ENCODE data around the gene WDR31.
"Not testable (repeated sequence)": the region's sequence is repeated elsewhere in the genome, so short reads cannot be mapped to it uniquely, and the experiment has no call there.

The WDR31 gene

DNA sequence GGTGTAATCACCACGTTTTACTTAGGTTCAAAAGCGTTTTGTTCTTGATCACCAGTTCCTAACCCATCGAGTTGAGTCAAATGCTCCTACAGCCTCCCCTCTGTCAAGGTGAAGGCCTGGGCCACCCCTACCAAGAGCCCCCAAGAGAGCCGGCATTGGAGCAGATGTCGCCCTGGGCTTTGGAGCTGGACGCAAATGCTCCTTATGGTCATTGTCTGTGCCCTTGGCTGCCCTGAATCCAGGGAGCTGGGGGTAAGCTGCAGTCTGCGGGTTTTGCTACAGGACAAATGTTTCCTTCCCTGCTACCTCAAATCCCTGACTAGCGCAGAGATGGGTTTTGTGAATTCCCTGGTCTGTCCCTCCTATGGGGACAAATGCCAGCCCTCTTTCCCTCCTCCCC lies 41.8 kb downstream of the WDR31 start:
- DNase-seq (ENCODE audit: low read depth in 2 of 2), result no peak

DNA sequence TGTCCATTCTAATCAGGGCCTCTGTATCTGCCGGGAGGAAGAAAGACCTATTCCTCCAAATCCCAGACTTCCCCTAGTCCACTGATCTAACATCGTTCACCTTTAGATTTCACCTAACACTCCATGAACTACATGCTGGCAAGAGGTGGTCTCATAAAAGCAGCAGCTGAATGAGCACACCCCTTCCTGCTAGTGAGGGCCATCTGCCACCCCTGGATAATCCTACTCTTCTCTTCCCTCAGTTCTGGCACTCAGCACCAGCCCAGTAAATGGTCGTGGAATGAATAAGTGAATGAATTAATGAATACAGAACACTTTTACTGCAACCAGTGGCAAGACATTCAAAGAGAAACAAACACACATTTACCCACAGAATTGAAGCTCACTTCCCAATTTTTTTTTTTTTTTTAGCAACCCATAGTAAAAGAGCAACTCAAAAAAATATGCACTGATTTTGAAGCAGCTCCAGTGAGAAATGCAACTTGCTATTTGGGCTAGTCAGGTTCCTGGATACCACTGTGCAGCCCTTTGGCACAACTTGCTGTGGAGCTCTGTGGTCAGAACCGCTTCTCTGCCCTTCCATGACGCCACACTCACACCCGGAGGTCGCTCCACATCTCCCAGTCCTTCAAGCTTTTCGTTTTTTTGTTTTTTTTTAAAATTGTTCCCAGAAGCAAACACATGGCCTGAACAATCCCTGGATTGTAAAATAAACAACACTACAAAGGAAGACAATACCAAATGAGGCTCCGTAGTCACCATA lies 43.1 kb downstream of the WDR31 start:
- no peak for DNase-seq (ENCODE audit: low read depth in 2 of 2)

DNA sequence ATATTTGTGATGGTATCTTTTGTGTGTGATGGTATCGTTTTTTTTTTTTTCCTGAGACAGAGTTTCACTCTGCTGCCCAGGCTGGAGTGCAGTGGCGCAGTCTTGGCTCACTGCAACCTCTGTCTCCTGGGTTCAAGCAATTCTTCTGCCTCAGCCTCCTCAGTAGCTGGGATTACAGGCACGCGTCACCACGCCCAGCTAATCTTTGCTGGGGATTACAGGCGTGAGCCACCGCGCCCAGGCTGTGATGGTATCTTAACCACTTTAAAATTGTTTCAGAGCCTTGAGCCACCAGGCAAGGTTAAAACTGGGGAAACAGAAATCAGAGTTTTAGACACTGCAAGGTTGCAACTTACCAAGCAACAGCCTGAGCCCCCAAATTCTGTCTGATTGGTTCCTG lies 43.8 kb downstream of the WDR31 start:
- not testable (repeated sequence) for DNase-seq (ENCODE audit: low read depth in 2 of 2)

DNA sequence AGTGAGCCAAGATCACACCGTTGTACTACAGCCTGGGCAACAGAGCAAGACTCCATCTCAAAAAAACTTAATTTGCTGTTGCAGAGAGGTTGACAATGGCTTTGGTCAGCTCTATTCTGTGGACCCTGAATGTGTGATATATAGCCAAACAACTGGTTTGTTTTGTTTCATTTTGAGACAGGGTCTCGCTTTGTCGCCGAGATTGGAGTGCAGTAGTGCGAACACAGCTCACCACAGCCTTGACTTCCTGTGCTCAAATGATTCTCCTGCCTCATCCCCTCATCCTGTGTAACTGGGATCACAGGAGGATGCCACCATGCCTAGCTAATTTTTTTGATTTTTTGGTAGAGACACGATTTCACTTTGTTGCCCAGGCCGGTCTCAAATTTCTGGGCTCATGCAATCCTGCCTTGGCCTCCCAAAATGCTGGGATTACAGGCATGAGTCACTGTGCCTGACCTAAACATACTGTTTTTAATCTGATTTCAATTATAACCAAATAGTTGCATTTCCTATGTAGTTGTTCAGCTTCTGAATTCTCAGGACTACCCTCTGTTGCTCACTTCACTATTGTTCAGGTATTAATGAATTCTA lies 46.7 kb downstream of the WDR31 start:
- DNase-seq (ENCODE audit: low read depth in 2 of 2), result no peak

DNA sequence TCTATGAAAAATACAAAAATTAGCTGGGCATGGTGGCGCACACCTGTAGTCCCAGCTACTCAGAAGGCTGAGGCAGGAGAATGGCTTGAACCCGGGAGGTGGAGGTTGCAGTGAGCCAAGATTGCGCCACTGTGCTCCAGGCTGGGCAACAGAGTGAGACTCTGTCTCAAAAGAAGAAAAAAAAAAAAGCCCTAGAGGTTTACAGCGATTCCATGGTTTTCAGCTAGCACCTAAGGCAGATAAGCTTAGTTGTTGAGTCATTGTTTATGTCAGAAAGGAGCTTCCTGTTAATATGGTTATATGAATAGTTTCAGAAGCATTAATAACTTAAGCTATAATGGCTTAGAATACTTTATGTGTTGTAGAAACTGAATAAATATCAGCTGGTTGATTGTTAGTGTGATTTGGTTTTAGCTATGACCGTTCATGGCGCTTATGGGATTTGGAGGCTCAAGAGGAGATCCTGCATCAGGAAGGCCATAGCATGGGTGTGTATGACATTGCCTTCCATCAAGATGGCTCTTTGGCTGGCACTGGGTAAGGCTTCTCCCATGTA lies 49.9 kb downstream of the WDR31 start:
- no peak for DNase-seq (ENCODE audit: low read depth in 2 of 2)

DNA sequence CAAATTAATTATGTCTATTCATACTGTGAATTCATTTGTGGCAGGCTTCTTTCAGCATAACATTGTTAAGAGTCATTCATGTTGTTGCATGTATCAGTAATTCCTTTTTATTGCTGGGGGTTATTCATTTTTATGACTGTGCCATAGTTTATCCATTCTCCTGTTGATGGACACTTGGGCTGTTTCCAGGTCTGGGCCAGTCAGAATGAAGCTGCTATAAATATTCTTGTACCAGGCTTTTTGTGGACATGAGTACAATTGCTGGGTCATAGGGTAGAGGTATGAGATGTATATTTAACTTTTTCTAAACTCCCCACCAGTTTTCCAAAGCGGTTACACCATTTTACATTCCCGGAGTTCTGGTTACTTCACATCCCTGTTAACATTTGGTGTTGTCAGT lies 51.0 kb downstream of the WDR31 start:
- no peak for DNase-seq (ENCODE audit: low read depth in 2 of 2)

DNA sequence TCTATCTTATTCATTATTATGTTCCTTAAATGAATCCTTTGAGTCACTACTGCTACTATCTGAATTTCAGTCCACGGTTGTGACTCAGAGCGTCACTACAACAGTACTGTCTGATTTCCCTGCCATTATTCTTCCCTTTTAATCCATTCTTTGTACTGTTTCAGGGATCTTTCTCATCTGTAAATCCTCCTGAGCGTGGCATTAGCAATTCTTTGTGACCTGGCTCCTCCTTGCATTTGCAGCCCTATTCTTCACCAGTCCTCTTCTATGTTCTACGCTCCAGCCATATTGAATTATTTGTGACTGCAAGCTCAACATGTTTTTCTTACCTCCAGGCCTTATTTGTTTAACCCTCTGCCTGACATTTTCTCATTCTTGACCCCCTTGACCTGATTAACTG lies 58.7 kb downstream of the WDR31 start:
- DNase-seq (ENCODE audit: low read depth in 2 of 2), result no peak

DNA sequence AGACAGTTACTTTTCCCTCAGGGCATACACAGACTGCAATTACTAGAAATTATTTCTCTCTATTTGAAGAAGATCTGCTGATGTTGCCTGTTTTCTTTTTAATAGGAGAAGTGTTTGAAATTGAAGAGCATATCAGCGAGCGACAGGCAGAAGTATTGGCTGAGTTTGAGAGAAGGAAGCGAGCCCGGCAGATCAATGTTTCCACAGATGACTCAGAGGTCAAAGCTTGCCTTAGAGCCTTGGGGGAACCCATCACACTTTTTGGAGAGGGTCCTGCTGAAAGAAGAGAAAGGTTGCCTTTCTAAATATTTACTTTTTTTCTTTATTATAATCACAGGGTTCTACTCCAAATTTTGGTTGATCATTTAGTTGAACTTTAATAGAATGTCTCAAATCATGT lies 61.2 kb downstream of the WDR31 start:
- no peak for DNase-seq (ENCODE audit: low read depth in 2 of 2)

DNA sequence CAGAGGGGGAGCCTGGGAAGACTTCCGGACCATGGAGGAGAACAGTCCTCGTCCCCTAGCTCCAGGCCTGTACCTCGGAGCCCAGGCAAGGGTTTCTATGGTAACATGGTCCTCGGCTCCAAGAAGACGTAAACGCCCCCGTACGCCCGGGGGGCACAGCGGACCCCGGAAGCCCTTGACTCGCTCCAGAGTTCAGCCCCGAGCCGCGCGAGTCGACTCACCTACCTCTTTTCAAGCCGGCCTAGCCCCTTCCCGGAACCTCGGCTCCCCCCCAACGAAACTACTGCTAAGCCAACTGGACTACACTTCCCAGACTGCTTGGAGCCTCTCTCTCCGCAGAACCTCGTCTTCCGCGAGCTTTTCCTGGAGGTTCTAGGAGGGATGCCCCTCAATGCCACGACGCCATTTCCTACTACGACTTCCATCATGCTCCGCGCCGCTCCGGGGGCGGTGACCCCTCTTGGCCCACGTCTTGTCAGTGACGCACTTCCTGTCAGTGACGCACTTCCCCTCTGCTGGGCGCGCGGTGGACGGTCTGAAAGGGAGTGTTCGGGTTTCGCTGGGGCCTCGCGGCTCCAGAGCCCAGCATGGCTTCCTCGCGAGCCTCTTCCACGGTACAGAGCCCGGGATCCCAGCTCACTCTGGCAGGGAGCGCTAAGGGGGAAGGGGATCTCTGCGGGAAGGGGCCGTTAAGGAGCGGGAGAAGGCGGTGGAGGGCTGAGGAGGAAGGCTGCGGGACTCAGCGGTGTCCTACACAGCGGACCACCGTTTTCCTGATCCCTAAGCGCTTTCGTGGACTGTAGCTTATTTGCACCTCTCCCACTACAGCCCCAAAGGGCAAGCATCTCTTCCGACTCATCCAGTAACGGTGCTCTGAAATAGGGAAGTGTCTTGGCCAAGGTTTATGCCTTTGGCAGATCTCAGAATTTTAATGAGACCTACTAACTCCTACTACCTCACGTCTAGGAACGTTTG lies 64.6 kb downstream of the WDR31 start, which contains the start of the genes CDC26 and PRPF4:
TSS of gene CDC26 (minus strand) at position 416 of the 975 bp plus-strand sequence. CDS start 3,065 bp downstream, outside the sequence.
TSS of gene PRPF4 (plus strand) at position 502 of the 975 bp plus-strand sequence. CDS start at position 588, 86 bp downstream.
- DNase-seq (ENCODE audit: low read depth in 2 of 2), result peak; percentile 91 to 93

DNA sequence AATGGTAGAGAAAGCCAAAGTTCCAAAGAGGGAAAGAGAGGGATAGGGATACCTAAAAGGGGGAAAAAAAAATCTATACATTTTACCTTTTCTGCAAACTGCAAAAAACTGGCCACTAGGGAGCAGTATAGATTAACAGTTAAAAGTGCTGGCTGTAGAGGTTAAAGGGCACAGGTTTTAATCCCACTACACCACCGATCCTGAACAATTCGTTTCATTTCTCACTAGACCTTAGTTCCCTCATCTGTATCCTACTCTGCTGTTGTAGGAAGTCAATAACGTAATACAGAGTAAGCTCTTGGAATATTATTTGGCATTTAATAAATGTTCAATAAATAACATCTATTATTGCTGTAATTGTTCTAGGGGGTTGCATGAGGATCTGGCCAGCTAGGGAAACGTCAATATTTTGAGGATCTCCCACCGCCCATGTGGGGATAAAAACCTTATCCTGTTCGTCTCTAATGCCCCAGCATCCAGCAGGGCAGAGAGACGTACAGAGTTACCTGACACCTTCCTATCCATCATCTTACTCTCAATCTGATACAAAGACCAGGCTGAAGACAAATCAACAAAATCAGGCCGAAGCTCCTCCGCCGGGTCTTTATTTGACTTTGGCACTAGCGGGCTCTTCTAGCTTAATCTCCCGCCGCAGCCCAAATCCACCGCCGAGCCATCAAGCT lies 65.5 kb downstream of the WDR31 start:
- peak in 1 of 2 donors; percentile 35 for DNase-seq (ENCODE audit: low read depth in 2 of 2)

DNA sequence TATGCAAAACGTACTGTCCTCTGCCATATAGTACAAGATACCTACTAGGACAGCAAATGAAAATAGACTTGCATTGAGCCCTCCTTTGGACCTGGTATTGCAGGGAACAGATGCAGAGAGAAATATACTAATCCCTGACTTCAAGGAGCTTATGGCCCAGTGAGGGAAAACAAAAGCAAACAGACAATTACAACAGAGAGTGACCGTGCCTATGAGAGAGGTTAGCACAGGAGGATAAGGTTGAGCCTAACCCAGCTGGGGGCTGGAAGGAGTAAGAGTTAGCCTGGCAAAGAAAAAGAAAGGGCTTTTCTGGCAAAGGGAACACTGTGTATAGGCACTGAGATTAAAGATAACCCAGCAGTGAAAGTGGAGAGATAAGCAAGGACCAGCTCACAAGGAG lies 70.2 kb downstream of the WDR31 start:
- DNase-seq (ENCODE audit: low read depth in 2 of 2), result no peak

DNA sequence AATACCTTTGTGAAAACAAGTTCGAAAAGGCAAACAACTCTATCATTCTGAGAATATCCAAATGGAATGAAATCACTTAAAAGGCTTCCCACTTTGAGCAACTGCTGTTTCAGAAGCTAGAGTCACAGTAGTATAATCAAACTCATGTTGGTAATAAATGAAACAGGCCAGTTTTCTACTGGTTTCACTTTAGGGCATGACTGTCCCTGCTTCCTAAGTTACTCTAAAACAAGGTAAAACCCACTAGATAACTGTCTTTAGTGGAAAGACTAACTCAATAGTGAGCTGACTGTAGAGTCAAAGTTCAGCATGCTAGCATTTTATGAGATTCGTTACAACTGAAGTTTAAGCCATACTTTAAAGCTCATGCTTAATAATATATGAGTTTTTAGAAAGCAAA lies 70.7 kb downstream of the WDR31 start:
- no peak for DNase-seq (ENCODE audit: low read depth in 2 of 2)

DNA sequence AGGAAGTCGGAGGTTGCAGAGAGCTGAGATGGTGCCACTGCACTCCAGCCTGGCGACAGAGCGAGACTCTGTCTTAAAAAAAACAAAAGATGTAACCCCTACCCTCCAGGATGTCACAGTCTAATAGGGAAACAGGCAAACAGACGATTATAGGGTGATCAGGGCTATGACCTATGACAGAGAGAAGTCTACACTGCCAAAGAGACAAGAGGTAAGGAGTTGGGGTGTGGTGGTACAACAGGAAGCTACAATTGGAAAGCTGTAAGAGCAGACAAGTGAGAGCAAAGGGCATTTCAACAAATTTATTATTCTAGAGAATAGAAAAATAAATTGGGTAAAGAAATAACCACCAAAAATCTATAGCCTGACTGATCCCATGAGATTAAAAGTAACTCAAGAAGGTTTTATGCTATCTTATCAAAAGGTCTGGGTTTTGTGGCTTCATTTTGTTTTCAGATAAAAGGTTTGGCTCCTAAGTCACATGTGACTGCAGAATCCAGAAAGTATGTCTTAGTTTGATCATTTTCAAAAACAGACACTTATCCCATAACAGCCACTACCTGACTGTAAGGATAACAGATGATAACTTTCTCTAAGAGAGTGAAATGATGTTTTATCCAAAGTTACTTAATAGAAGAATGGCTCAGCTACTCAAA lies 72.0 kb downstream of the WDR31 start:
- no peak for DNase-seq (ENCODE audit: low read depth in 2 of 2)

DNA sequence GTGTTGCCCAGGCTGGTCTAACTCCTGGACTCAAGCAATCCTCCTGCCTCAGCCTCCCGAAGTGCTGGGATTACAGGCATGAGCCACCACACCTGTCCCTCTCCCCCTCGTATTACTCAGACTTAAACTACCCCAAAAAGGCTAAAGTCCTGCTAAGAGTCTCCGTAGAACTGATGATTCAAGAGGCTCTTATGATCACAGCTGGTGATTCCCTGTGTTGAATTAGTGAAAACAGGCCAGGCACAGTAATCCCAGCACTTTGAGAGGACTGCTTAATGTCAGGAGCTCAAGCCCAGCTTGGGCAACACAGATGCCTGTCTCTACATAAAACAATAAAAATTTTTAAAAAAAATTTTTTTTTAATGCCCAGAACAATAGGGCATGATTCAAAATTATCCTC lies 73.9 kb downstream of the WDR31 start:
- DNase-seq (ENCODE audit: low read depth in 2 of 2), result no peak
